ENCODE data around the gene KLHDC2.

KLHDC2 gene

GRCh38 chr14:49783394-49784014 lies 15.6 kb downstream of the KLHDC2 start:
- Histone ChIP-seq H3K27me3 (ENCODE audit: insufficient read depth, low read length) (no peaks in the 10 kb centered on the region), H3K79me2 (ENCODE audit: insufficient read depth, low read length) (no peaks in the 10 kb centered on the region), H3F3A (ENCODE audit: insufficient read depth, low read length) (no peaks in the 10 kb centered on the region), H3K4me1 (ENCODE audit: insufficient read depth, low read length, severe bottlenecking) (no peaks in the 10 kb centered on the region), H2AFZ (ENCODE audit: low read length) (no peak overlapping the region), H3K9ac (ENCODE audit: low read length) (no peak overlapping the region), H3K4me2 (ENCODE audit: low read length) (no peak overlapping the region), H4K20me1 (ENCODE audit: insufficient read depth, low read length) (no peaks in the 10 kb centered on the region), H3K4me3 (ENCODE audit: low read depth, low read length, poor library complexity, severe bottlenecking) (no peak overlapping the region), H3K36me3 (ENCODE audit: insufficient read depth, low read length) (peaks cover 100% of the 10 kb centered on the region), H3K9me3 (ENCODE audit: low read length) (no peaks in the 10 kb centered on the region), H3K9me2 (ENCODE audit: low read depth, low read length) (no peaks in the 10 kb centered on the region), H3K27ac (ENCODE audit: low read depth, low read length, poor library complexity, severe bottlenecking) (no peak overlapping the region)
- TF ChIP-seq EZH2 (IDR thresholded peaks at IDR 0.05; ENCODE audit: borderline replicate concordance, low read length) (no peak), CTCF (IDR thresholded peaks at IDR 0.05; ENCODE audit: low read length) (no peak)

GRCh38 chr14:49786315-49786714 lies 18.4 kb downstream of the KLHDC2 start:
- H3K4me1 ChIP-seq (ENCODE audit: insufficient read depth, low read length, severe bottlenecking) = no peaks in the 10 kb centered on the region
- H3K27me3 ChIP-seq (ENCODE audit: insufficient read depth, low read length) = no peaks in the 10 kb centered on the region
- no peaks in the 10 kb centered on the region for H3F3A ChIP-seq (ENCODE audit: insufficient read depth, low read length)
- H3K79me2 ChIP-seq (ENCODE audit: insufficient read depth, low read length) = no peaks in the 10 kb centered on the region
- H4K20me1 ChIP-seq (ENCODE audit: insufficient read depth, low read length) = no peaks in the 10 kb centered on the region
- H3K27ac ChIP-seq (ENCODE audit: low read depth, low read length, poor library complexity, severe bottlenecking) = no peak overlapping the region
- H3K36me3 ChIP-seq (ENCODE audit: insufficient read depth, low read length) = peaks cover 93% of the 10 kb centered on the region
- no peaks in the 10 kb centered on the region for H3K9me2 ChIP-seq (ENCODE audit: low read depth, low read length)
- H3K4me2 ChIP-seq (ENCODE audit: low read length) = no peak overlapping the region
- no peak overlapping the region for H2AFZ ChIP-seq (ENCODE audit: low read length)
- no peaks in the 10 kb centered on the region for H3K9me3 ChIP-seq (ENCODE audit: low read length)
- H3K4me3 ChIP-seq (ENCODE audit: low read depth, low read length, poor library complexity, severe bottlenecking) = no peak overlapping the region
- TF ChIP-seq CTCF (IDR thresholded peaks at IDR 0.05; ENCODE audit: low read length) (no peak), EZH2 (IDR thresholded peaks at IDR 0.05; ENCODE audit: borderline replicate concordance, low read length) (no peak)
- H3K9ac ChIP-seq (ENCODE audit: low read length) = no peak overlapping the region

- no peaks in the 10 kb centered on the region for H3K27me3 ChIP-seq (ENCODE audit: insufficient read depth, low read length)
- no peaks in the 10 kb centered on the region for H3K79me2 ChIP-seq (ENCODE audit: insufficient read depth, low read length)
- TF ChIP-seq EZH2 (IDR thresholded peaks at IDR 0.05; ENCODE audit: borderline replicate concordance, low read length) = no peak
- no peak for TF ChIP-seq CTCF (IDR thresholded peaks at IDR 0.05; ENCODE audit: low read length)
- H3K9me2 ChIP-seq (ENCODE audit: low read depth, low read length) = no peaks in the 10 kb centered on the region
- peaks cover 79% of the 10 kb centered on the region for H3K36me3 ChIP-seq (ENCODE audit: insufficient read depth, low read length)
- H3F3A ChIP-seq (ENCODE audit: insufficient read depth, low read length) = no peaks in the 10 kb centered on the region
- H3K27ac ChIP-seq (ENCODE audit: low read depth, low read length, poor library complexity, severe bottlenecking) = no peak overlapping the region
- H3K4me1 ChIP-seq (ENCODE audit: insufficient read depth, low read length, severe bottlenecking) = no peaks in the 10 kb centered on the region
- no peaks in the 10 kb centered on the region for H4K20me1 ChIP-seq (ENCODE audit: insufficient read depth, low read length)
- H3K4me3 ChIP-seq (ENCODE audit: low read depth, low read length, poor library complexity, severe bottlenecking) = no peak overlapping the region
- no peaks in the 10 kb centered on the region for H3K9me3 ChIP-seq (ENCODE audit: low read length)
- H3K9ac ChIP-seq (ENCODE audit: low read length) = no peak overlapping the region
- H3K4me2 ChIP-seq (ENCODE audit: low read length) = no peak overlapping the region
- no peak overlapping the region for H2AFZ ChIP-seq (ENCODE audit: low read length)
Observed at GRCh38 chr14:49792618-49793017, 24.7 kb downstream of the KLHDC2 start.
